ENCODE measurements around the gene PER3.

- TF ChIP-seq POLR2AphosphoS5 (IDR thresholded peaks at IDR 0.05; ENCODE audit: low read depth, low read length) (no peak), POLR2A (IDR thresholded peaks at IDR 0.05; ENCODE audit: low read depth, low read length) (no peak)
Measured at GRCh38 chr1:7826363-7826762, 42.3 kb downstream of the PER3 start.

Data from GM12891 (cell line).